Measurements from ENCODE around the gene NEK8.

GRCh38 chr17:28719021-28719433 is 9.6 kb upstream of the NEK8 start:
- TF ChIP-seq CTCF (IDR thresholded peaks at IDR 0.05; ENCODE audit: insufficient read depth, low read depth, low read length) (no peak), EZH2 (IDR thresholded peaks at IDR 0.05; ENCODE audit: insufficient read depth, low read length) (no peak)
